DND-41 (cell line): Measurements from ENCODE around the gene CDYL.
A peak's percentile ranks its signal among the peaks of the same experiment; 100 is the strongest.
"Not testable (repeated sequence)": the region's sequence is repeated elsewhere in the genome, so short reads cannot be mapped to it uniquely, and the experiment has no call there.

ENCODE experiments used
- ATAC-seq: fragments of 200-7000 bp; cut with Tn5 transposase; 3 replicates; pipeline ENCODE4 v1.9.1; 2021; ENCODE audit warnings: low read depth; ENCODE audit not compliant: insufficient read depth
- DNase-seq: peaks from one replicate; pipeline ENCODE4 v3.0.0-alpha.2; 2020
- H2AFZ ChIP-seq: 2 replicates; pipeline ENCODE4 v1.6.0; 2012; ENCODE audit warnings: low read depth, low read length
- H3K27ac ChIP-seq: 2 replicates; pipeline ENCODE4 v1.5.1; 2012; ENCODE audit warnings: low read length, inconsistent platforms
- H3K27me3 ChIP-seq: fragments of 200-600 bp; sonication (generic); 2 replicates; pipeline ENCODE4 v1.6.0; 2012; ENCODE audit warnings: low read length, mild to moderate bottlenecking, inconsistent platforms; ENCODE audit not compliant: insufficient read depth, poor library complexity
- H3K36me3 ChIP-seq: 2 replicates; pipeline ENCODE4 v1.5.1; 2012; ENCODE audit warnings: low read length, inconsistent platforms; ENCODE audit not compliant: insufficient read depth
- H3K4me1 ChIP-seq: 2 replicates; pipeline ENCODE4 v1.5.1; 2012; ENCODE audit warnings: mild to moderate bottlenecking, low read length; ENCODE audit not compliant: insufficient read depth
- H3K4me2 ChIP-seq: 2 replicates; pipeline ENCODE4 v1.6.0; 2012; ENCODE audit warnings: mild to moderate bottlenecking, moderate library complexity, low read length, inconsistent platforms; ENCODE audit not compliant: insufficient read depth
- H3K4me3 ChIP-seq, 2 experiments: fragments of 200-600 bp in 1 of 2; shearing (Covaris generic) in 1 of 2; 2 replicates each; pipeline ENCODE4 v1.5.1; 2012 to 2016; ENCODE audit warnings: inconsistent platforms in 2 of 2, low read length in 2 of 2, mild to moderate bottlenecking in 2 of 2, low read depth in 1 of 2, moderate library complexity in 1 of 2
- H3K79me2 ChIP-seq: 2 replicates; pipeline ENCODE4 v1.6.0; 2012; ENCODE audit warnings: low read length, inconsistent platforms; ENCODE audit not compliant: insufficient read depth
- H3K9ac ChIP-seq: 2 replicates; pipeline ENCODE4 v1.6.0; 2012; ENCODE audit warnings: low read depth, mild to moderate bottlenecking, inconsistent platforms, low read length, moderate library complexity
- H3K9me3 ChIP-seq: 2 replicates; pipeline ENCODE4 v1.5.1; 2012; ENCODE audit warnings: low read length, moderate library complexity, mild to moderate bottlenecking, inconsistent platforms; ENCODE audit not compliant: insufficient read depth, severe bottlenecking
- H4K20me1 ChIP-seq: 2 replicates; pipeline ENCODE4 v1.6.0; 2012; ENCODE audit warnings: low read length; ENCODE audit not compliant: insufficient read depth
- EZH2 ChIP-seq: IDR thresholded peaks from 3 replicates; pipeline ENCODE4 v1.6.1; 2012; ENCODE audit warnings: borderline replicate concordance, low read depth, mild to moderate bottlenecking, moderate library complexity, low read length, inconsistent platforms; ENCODE audit not compliant: severe bottlenecking
- TF ChIP-seq, protein P1 (sequence below): IDR thresholded peaks from 2 replicates; pipeline ENCODE4 v1.5.1; 2012; ENCODE audit warnings: borderline replicate concordance, low read length, moderate library complexity, mild to moderate bottlenecking; ENCODE audit not compliant: poor library complexity, severe bottlenecking; ENCODE audit errors: extremely low read depth

Gene CDYL

DNA sequence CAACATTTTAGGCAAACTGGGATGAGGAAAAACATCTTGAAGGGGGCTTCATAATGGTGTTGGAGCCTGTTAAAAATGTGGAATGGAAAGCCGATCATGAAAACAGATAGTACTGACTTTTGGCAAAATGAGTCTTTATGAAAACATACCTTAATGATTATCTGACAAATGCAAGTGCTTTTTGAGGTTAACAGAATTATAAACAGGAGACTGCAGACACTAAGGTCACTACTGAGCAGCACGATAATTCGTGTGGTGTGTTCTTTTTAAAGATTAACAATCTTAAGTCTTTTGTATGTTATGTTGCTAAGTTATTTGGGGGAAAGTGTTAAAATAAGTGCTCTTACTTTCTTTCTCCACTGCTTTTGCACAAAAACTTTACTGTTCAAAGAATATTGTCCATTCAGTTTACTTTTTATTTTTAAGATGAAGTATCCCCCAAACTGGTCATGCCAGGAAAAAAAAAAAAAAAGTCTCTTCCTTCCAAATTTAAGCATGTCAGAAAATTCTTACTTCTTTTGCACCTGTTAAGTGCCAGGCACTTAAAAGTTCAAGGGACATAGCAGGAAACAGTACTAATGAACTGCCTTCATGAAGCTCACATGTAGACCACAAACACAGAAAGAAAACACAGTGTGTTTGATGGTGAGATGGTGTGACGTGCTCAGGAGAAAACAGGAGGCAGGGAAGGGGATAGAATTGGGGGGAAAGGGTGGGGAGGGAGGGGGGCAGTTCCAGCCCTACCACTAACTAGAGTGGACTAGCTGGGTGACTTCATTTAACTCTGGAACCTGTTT is 73.2 kb downstream of the CDYL start:
- no peak overlapping the region for H3K4me2 ChIP-seq
- DNase-seq (no peak), ATAC-seq (peak; percentile 69)
- no peaks in the 10 kb centered on the region for H3K9me3 ChIP-seq
- H3K36me3 ChIP-seq = no peaks in the 10 kb centered on the region
- H3K79me2 ChIP-seq = peaks cover 6% of the 10 kb centered on the region; the same call in 1 of the 2 replicates
- no peak overlapping the region for H2AFZ ChIP-seq
- no peak overlapping the region for H3K4me3 ChIP-seq
- H3K9ac ChIP-seq = no peak overlapping the region
- peaks cover 20% of the 10 kb centered on the region for H4K20me1 ChIP-seq
- no peak overlapping the region for H3K27ac ChIP-seq
- H3K27me3 ChIP-seq = no peaks in the 10 kb centered on the region
- no peaks in the 10 kb centered on the region for H3K4me1 ChIP-seq
- TF ChIP-seq, protein P1, sequence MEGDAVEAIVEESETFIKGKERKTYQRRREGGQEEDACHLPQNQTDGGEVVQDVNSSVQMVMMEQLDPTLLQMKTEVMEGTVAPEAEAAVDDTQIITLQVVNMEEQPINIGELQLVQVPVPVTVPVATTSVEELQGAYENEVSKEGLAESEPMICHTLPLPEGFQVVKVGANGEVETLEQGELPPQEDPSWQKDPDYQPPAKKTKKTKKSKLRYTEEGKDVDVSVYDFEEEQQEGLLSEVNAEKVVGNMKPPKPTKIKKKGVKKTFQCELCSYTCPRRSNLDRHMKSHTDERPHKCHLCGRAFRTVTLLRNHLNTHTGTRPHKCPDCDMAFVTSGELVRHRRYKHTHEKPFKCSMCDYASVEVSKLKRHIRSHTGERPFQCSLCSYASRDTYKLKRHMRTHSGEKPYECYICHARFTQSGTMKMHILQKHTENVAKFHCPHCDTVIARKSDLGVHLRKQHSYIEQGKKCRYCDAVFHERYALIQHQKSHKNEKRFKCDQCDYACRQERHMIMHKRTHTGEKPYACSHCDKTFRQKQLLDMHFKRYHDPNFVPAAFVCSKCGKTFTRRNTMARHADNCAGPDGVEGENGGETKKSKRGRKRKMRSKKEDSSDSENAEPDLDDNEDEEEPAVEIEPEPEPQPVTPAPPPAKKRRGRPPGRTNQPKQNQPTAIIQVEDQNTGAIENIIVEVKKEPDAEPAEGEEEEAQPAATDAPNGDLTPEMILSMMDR = no peak
- no peak for TF ChIP-seq EZH2

DNA sequence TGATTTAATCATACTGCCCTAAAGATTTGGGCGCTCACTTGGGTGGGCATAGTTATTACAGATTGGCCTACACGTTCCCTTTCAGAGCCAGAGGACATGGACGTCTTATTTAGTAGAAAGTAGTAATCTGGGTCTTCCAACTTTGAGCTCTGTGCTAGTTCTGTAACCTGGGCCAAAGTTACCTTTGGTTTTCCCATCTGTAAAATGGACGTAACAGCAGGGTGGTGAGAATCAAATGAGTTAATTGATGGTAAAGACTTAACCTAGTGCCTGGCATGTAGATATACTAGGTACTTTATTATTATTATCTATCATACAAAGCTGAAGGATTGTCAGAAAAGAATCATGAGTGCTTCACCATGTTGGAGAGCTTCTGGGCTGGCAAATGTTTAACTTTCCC is 74.8 kb downstream of the CDYL start:
- no peak for TF ChIP-seq EZH2
- TF ChIP-seq, protein P1 = no peak
- H4K20me1 ChIP-seq = peaks cover 28% of the 10 kb centered on the region
- ATAC-seq (no peak), DNase-seq (no peak)
- no peaks in the 10 kb centered on the region for H3K9me3 ChIP-seq
- H3K9ac ChIP-seq = no peak overlapping the region
- no peak overlapping the region for H3K4me3 ChIP-seq
- H3K4me1 ChIP-seq = no peaks in the 10 kb centered on the region
- no peaks in the 10 kb centered on the region for H3K27me3 ChIP-seq
- H3K79me2 ChIP-seq = peaks cover 6% of the 10 kb centered on the region; the same call in 1 of the 2 replicates
- no peak overlapping the region for H2AFZ ChIP-seq
- H3K36me3 ChIP-seq = no peaks in the 10 kb centered on the region
- no peak overlapping the region for H3K4me2 ChIP-seq
- no peak overlapping the region for H3K27ac ChIP-seq

DNA sequence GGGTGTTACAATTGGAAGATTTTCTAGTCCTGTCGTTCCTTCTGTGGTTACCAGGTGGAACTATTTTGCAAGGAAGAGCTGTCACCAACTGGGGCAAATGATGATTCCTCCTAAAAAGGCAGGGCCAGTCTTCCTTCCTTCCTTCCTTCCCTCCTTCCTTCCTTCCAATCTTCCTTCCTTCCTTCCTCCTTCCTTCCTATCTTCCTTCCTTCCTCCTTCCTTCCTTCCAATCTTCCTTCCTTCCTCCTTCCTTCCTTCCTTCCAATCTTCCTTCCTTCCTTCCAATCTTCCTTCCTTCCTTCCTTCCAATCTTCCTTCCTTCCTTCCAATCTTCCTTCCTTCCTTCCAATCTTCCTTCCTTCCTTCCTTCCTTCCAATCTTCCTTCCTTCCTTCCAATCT is 76.0 kb downstream of the CDYL start:
- H3K4me1 ChIP-seq, H3K27me3 ChIP-seq, H3K4me3 ChIP-seq, DNase-seq, H2AFZ ChIP-seq, H3K27ac ChIP-seq, H3K9me3 ChIP-seq, H3K9ac ChIP-seq, H3K79me2 ChIP-seq, H3K36me3 ChIP-seq, ATAC-seq, H3K4me2 ChIP-seq: not testable (repeated sequence)
- peaks cover 25% of the 10 kb centered on the region for H4K20me1 ChIP-seq

DNA sequence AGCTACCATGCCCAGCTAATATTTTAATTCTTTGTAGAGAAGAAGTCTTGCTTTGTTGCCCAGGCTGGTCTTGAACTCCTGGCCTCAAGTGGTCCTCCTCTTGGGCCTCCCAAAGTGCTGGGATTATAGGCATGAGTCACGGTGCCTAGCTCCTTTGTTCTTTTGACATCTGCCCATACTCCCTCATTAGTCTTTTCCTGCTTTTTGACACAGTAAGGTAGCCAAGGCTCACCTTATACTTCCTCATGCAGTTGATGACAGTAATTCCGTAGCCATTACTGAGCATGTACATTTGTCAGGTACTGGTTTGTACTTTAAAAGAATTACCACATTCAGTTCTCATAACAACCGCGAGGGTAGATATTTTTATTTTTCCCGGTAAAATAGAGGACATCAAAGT is 76.7 kb downstream of the CDYL start:
- peaks cover 3% of the 10 kb centered on the region; the same call in 1 of the 2 replicates for H3K79me2 ChIP-seq

More for the DNA sequence above, 76.7 kb downstream of the CDYL start:
- TF ChIP-seq, protein P1 = no peak
- no peak for TF ChIP-seq EZH2
- H3K9me3 ChIP-seq = no peaks in the 10 kb centered on the region
- H3K27ac ChIP-seq = no peak overlapping the region
- no peak overlapping the region for H3K9ac ChIP-seq
- H3K4me1 ChIP-seq = no peaks in the 10 kb centered on the region
- no peak overlapping the region for H3K4me3 ChIP-seq
- DNase-seq (no peak), ATAC-seq (no peak)
- peaks cover 24% of the 10 kb centered on the region for H4K20me1 ChIP-seq
- no peaks in the 10 kb centered on the region for H3K27me3 ChIP-seq
- no peak overlapping the region for H2AFZ ChIP-seq
- no peaks in the 10 kb centered on the region for H3K36me3 ChIP-seq
- H3K4me2 ChIP-seq = no peak overlapping the region
